ENCODE data around the gene KCNB1.

Gene KCNB1

GRCh38 chr20:49406666-49407065 lies 75.8 kb downstream of the KCNB1 start:
- DNase-seq: no peak

- DNase-seq: no peak
These were observed 76.8 kb downstream of the KCNB1 start for GRCh38 chr20:49405696-49406095.

DNA sequence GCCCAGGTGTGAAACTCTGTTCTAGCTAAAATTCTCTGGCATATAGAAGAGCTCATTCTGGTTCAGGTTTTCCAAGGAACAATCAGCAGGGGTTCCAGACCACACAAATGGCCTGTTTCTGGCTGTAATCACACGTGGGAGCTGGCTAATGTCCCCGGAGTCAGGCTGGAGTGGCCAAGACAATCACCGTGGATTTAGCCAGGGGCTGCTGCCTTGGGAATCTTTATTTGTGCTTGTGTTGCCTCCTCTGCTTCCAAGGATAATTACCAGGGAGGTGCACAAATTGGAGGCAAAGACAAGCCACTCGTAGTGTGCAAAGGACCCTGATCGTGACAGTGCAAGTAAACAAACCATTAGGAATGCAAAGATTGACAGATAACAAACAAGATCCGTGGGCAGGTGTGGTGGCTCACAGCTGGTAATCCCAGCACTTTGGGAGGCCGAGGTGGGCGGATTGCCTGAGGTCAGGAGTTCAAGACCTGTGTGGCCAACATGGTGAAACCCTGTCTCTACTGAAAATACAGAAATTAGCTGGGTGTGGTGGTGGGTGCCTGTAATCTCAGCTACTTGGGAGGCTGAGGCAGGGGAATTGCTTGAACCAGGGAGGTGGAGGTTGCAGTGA lies 77.3 kb downstream of the KCNB1 start:
- DNase-seq: no peak

GRCh38 chr20:49404461-49404860 lies 78.0 kb downstream of the KCNB1 start:
- no peak for DNase-seq

- no peak for DNase-seq
These were observed 78.6 kb downstream of the KCNB1 start for GRCh38 chr20:49403911-49404310.

DNA sequence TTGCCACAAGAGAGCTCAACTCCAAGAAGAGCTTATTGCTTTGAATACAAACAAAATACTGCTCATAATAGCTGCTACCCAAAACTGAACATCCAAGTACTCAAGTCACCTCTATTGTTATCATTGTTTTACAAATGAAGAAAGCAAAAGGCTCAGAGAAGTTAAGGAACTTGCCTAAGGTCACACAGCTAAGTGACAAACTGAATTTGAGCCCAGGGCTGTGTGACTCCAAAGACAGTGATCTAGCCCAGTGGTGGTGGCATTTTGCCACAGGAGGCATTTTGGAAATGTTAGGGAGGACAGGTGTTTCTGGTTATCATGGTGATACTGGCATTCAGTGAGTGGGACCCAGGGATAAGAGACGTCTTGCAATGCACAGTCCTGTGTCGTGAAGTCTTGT lies 79.5 kb downstream of the KCNB1 start:
- no peak for DNase-seq

- DNase-seq: no peak
These were observed 81.6 kb downstream of the KCNB1 start for GRCh38 chr20:49400904-49401303.

GRCh38 chr20:49400410-49400809 lies 82.1 kb downstream of the KCNB1 start:
- no peak for DNase-seq

DNA sequence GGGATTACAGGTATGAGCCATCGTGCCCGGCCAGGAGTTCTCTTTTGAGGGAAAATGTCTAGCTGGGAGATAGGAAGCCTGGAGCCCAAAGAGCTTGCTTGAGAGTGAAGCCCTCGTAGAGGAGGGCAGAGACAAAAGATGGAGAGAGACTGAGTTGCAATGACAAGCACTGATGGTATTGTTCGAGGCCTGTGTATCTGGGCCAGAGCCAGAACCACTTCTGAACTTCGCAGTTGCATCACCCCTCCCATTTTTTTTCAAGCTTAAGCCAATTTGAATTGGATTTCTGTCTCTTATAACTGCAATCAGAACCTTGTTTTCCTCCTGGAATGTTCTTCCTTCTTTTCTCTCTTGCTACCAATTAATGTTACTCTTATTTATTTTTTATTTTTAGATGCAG lies 83.1 kb downstream of the KCNB1 start:
- DNase-seq: no peak

DNA sequence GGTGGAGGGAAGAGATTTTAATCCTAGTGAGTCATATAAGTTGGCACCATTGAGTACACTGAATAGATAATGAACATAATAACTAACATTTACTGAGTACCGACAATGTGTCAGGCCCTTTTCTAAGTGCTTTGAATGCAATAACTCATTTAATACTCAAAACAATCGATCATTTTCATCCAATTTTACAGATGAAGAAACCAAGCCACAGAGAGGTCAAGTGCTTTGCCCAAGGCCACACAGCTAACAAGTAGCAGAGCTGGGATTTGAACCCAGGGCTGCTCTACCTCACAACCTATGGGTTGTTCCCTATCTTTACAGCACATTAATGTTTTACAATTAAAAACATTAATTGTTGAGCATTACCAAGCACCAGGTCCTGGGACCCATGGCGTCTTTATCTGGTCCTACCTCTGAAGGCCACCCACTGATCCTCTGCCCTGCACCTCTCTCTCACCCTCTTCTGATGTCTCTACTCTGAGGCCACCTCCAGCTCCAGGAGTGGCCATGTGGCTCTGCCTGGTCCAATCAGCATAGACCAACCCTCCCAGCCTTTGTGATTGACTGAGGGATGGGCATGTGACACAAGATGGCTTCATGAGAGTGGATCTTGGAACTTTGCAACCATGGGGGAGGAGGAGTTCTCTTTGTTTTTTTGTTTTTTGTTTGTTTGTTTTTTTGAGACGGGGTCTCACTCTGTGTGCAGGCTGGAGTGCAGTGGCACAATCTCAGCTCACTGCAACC lies 83.9 kb downstream of the KCNB1 start:
- DNase-seq: no peak

DNA sequence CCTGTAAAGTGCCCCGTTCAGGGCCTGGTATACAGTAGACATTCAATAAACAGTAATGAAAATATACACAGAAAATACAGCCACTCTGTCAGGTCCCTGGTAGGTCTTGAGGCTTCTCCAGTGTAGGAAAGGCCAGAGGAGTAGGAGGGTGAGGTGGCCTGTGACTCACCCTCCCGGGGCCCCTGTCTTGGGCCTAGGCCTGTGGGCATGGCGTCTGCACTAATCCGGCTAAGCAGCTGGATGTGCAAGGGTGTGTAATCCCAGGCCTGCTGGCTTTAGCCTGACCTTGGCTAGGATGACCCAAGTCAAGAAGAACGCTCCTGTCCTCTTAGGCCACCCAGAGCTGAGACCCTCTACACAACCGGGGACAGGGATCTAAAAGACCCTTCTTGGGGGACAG lies 84.9 kb downstream of the KCNB1 start:
- DNase-seq: no peak

DNA sequence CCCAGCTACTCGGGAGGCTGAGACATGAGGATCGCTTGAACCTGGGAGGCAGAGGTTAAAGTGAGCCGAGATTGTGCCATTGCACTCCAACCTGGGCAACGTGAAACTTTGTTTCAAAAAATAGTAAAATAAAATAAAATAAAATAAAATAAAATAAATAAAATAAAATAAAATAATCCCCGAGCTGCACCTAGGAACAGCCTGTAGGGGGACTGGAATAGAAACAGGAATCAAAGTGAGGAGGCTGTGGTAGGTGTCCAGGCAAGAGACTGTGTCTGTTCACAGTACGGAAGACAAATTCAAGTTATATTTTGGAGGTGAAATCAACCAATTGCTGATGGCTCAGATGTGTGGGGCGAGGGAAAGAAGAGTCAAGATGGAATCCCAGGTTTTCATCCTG lies 86.2 kb downstream of the KCNB1 start:
- no peak for DNase-seq

DNA sequence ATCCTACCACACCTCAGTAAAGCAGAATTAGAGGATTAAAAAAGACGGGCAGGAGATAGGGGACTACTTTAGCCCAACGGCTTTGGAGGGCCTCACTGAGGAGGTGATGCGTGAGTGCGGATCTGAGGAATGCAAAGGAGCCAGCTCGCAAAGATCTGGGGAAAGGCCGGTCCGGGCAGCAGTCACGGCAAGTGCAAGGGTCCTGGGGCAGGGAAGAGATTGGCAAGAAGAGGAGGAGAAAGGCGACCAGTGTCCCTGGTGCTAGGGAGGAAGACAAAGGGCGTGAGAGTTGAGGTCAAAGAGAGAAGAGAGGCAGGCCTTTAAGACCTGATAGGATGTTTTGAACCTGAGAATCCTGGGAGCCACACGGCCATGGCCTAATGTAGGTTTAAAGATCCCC lies 86.8 kb downstream of the KCNB1 start:
- DNase-seq: no peak

DNA sequence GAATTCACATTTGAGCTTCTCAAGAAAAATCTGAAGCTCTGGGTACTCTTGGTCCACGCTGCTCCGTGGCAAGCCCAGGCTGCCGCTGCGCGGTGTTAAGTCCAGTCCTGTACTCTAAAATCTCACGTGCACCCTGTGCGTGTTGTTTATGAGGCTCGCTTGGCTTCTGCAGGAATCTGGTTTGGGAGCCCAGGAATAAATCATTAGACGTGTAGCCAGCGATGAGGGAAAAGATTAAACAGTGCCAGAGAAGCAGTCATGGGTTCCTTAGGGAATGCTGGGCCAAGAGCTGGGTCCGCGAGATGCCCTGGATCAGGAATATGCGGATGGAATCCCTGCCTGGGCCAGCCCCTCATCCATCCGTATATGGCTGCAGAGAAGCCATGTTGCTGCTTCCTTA lies 87.3 kb downstream of the KCNB1 start:
- DNase-seq: no peak

- DNase-seq: no peak
These were observed 87.7 kb downstream of the KCNB1 start for GRCh38 chr20:49394757-49395156.

GRCh38 chr20:49394264-49394663 lies 88.2 kb downstream of the KCNB1 start:
- DNase-seq: no peak

DNA sequence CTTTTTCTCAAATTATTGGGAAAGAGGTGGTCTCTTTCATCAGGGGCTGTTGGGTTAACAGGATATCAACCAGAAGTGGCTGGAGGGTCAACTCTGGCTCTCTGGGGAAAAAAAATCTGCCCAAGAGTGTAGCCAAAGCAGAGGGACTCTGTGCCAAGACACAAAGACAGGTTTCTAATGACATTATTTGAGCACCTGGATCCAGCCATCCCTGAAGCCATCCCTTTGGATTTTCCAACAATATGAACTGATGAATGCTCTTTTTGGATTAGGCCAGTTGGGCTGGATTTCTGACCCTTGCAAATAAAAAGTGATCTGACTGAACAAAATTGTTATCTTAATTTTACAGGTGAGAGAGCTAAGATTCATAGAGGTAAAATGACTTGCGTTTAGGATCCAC lies 88.7 kb downstream of the KCNB1 start:
- no peak for DNase-seq

DNA sequence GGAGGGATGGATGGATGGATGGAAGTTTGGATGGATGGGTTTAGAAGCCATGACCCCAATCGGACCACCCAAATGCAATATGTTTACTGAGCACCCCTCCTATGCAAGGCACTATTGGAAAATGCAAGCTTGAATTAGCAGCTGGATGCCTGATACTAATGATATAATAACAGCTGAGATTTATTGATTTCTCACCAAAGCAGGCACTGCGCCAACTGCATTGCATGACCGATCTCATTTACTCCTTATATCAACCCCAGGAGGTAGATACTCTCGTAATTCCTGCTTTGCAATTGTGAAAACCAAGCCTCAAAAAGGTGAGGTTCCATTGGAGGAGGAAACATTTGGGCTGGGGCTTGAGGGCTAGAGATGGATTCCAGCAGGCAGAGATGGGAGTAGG lies 89.7 kb downstream of the KCNB1 start:
- no peak for DNase-seq

DNA sequence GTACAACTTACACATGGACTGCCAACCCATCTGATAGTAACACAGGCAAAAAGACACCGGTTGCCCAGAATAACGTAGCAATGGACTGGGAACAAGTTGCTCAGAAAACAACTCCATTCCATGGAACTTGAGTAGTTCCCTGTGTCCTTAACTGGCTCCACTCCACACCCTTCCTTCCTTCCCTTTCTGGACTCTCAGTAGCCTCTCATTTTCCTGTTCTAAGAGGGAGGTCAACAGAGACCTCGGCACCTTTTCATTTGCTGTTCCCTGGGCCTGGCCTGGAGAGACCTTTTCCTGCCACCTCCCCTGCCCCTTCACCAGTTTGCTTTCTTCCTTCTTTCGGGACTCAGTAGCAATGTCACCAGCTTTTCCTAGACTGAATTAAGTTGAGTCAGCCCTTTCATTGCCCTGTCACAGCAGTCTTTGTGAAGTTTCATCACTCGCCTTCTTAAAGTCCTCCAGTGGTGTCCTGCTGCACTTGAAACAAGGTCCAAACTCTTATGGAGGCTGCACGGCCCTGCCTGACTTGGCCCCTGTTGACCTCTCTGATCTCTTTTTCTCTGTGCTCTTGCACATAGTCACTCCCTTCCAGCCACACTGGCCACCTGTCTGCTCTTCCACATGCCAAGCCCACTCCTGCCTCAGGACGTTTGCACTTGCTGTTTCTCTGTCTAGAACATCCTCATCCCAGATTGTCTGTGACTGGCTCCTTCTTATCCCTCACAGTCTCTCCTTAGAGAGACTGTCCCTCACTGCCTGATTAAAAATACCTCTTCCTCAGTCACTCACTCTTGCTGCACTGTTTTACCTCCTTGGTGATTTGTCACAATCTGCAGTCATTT lies 90.8 kb downstream of the KCNB1 start:
- no peak for DNase-seq

DNA sequence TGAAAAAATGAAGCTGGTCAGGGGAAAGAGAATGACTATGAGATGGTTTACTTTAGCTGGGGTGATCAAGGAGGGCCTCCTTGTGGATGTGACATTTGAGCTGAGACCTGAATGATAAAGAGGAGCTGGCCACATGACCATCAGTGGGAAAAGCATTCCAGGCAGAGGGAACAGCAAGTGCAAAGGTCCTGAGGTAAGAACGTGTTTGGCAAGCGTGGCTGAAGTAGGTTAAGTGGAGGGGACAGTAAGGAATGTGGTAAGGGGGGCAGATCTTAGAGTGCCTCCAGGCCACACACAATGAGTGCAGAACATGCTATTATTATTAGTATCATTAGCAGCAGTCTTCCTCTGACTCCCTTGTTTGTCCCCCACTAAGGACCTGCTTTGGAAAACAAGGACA lies 92.6 kb downstream of the KCNB1 start:
- no peak for DNase-seq

DNA sequence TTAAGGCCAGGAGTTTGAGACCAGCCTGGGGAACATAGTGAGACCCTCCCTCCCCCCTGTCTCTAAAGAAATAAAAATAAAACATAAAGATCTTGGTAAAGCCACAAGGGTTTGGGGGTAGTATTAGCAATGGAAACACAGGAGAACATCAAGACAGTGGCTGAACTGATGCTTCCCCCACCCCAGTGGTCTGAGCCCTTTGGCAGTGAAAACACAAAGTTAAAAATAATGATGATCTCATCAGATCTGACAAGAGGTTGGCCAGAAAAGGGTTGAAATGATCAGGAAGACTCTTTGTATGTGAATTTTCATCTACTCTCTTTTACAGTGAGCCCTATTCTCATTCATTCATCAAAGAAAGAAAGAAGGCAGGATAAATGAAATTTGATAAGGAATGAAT lies 93.7 kb downstream of the KCNB1 start:
- no peak for DNase-seq

GRCh38 chr20:49387581-49387939 lies 94.9 kb downstream of the KCNB1 start:
- no peak for DNase-seq

DNA sequence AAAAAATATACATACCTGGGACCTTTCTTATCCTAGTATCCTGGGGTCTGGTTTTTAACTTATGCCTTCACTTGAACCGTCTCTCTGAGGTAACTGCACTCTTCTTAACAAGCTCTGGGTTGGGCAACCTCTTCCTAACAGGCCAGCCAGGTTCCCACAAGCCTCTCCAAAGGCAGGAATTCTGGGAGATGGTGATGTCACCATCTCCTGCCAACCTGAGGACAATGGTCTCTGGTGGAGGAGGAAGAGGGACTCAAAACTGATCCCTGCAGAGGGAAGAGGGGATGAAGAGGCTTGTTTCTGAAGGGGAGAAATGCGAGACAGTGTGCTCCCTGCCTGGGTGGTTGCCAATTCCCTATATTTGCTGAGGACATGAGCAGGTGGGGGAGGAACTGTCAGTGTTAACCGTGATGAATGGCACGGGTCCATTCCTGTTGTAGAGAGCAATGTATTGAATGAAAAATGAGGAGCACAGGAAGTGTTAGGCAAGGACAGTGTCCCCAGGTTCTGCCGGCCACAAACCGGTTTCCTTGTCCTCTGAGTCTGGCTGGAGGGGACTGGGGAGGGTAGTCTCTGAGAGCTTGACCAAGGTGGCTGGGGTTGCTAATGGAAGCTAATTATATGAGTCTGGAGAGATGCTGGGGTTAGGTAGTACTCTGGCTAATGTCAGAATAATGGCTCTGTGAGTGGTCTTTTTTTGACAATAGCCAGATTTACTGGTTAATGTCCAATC lies 95.5 kb downstream of the KCNB1 start:
- DNase-seq: no peak

Data from NK-92 treated with Interleukin-12 subunit alpha and Interleukin-12 subunit beta, amount 100 ng/mL, for 24 hours (cell line).